Keratinocyte (primary cell): ENCODE results near the gene KCNK7. TPM values are rescaled to one million over a fixed set of nuclear protein-coding genes. Genes with fewer than 3 reads are reported as not detected.

Experiments used
- DNase-seq: peaks from one replicate; pipeline ENCODE4 v3.0.0-alpha.2; 2011; ENCODE audit warnings: low read depth, missing footprints, low spot score
- FAIRE-seq: peaks from 2 replicates; lab custom pipeline; 2011; peaks lifted over from hg19 to GRCh38; lab: Jason Lieb, UNC
- H2AFZ ChIP-seq: 2 replicates; pipeline ENCODE4 v1.6.0; 2012; ENCODE audit warnings: low read length, control low read depth, inconsistent platforms; ENCODE audit not compliant: control insufficient read depth
- H3K27ac ChIP-seq: 2 replicates; pipeline ENCODE4 v1.5.1; 2011; ENCODE audit warnings: low read length; ENCODE audit not compliant: control insufficient read depth, insufficient read depth
- H3K27me3 ChIP-seq: 3 replicates; pipeline ENCODE4 v1.6.0; 2011; ENCODE audit warnings: low read length; ENCODE audit not compliant: control insufficient read depth, insufficient read depth; ENCODE audit errors: extremely low read depth
- H3K36me3 ChIP-seq, 2 experiments: 2 replicates in 1 of 2; 3 replicates in 1 of 2; pipeline ENCODE4 v1.5.1; 2011; ENCODE audit warnings: low read length in 2 of 2, mild to moderate bottlenecking in 1 of 2; ENCODE audit not compliant: control insufficient read depth in 2 of 2, insufficient read depth in 2 of 2; ENCODE audit errors: extremely low read depth in 1 of 2
- H3K4me1 ChIP-seq: 3 replicates; pipeline ENCODE4 v1.5.1; 2011; ENCODE audit warnings: low read length; ENCODE audit not compliant: control insufficient read depth, insufficient read depth; ENCODE audit errors: extremely low read depth
- H3K4me2 ChIP-seq: 3 replicates; pipeline ENCODE4 v1.6.0; 2011; ENCODE audit warnings: low read depth, low read length; ENCODE audit not compliant: control insufficient read depth, insufficient read depth; ENCODE audit errors: extremely low read depth
- H3K4me3 ChIP-seq, 3 experiments: fragments of 200-600 bp in 1 of 3; sonication (generic) in 1 of 3; 2 replicates in 2 of 3; 3 replicates in 1 of 3; pipeline ENCODE4 v1.5.1; 2011 to 2016; ENCODE audit warnings: low read length in 3 of 3, mild to moderate bottlenecking in 3 of 3, control low read depth in 2 of 3, inconsistent platforms in 1 of 3, low read depth in 1 of 3, mixed read lengths in 1 of 3, mixed run types in 1 of 3, moderate library complexity in 1 of 3; ENCODE audit not compliant: control insufficient read depth in 2 of 3, insufficient read depth in 2 of 3; ENCODE audit errors: extremely low read depth in 1 of 3
- H3K79me2 ChIP-seq: 2 replicates; pipeline ENCODE4 v1.6.0; 2012; ENCODE audit warnings: low read length; ENCODE audit not compliant: control insufficient read depth, insufficient read depth
- H3K9ac ChIP-seq: 3 replicates; pipeline ENCODE4 v1.6.0; 2011; ENCODE audit warnings: low read length; ENCODE audit not compliant: control insufficient read depth, insufficient read depth; ENCODE audit errors: extremely low read depth
- H3K9me1 ChIP-seq: 3 replicates; pipeline ENCODE4 v1.6.0; 2011; ENCODE audit warnings: low read length; ENCODE audit not compliant: control insufficient read depth, insufficient read depth; ENCODE audit errors: extremely low read depth
- H3K9me3 ChIP-seq: 2 replicates; pipeline ENCODE4 v1.5.1; 2012; ENCODE audit warnings: low read depth, low read length; ENCODE audit not compliant: control insufficient read depth
- H4K20me1 ChIP-seq: 3 replicates; pipeline ENCODE4 v1.6.0; 2011; ENCODE audit warnings: low read length; ENCODE audit not compliant: control insufficient read depth, insufficient read depth; ENCODE audit errors: extremely low read depth
- EZH2 ChIP-seq: IDR thresholded peaks from one replicate; pipeline ENCODE4 v1.6.1; 2012; ENCODE audit warnings: inconsistent platforms, mild to moderate bottlenecking, low read length, moderate library complexity
- dilution Hi-C: fragments of 300-500 bp; cut with MboI; formaldehyde crosslinking; loops from one replicate; pipeline ENCODE4 v1.7.0; 2020; ENCODE audit warnings: low sequenced_read_pairs; ENCODE audit not compliant: extremely low pct_ligation_motif_present
- polyA plus RNA-seq, 5 experiments: library from polyadenylated mRNA; depleted of rRNA in 3 of 5; stranded (reverse) in 3 of 5; stranded (forward) in 1 of 5; unstranded in 1 of 5; fragments of >200 nt; gene quantifications; 1 replicate in 1 of 5; 2 replicates in 3 of 5; 3 replicates in 1 of 5; pipeline versions ENCODE4 v1.2.1 to v1.2.3, GENCODE V29; 2011 to 2012; ENCODE audit warnings: missing spikeins in 2 of 5, low read depth in 1 of 5, low replicate concordance in 1 of 5
- TF ChIP-seq, protein P1 (sequence below), 3 experiments: IDR thresholded peaks in 1 of 3; conservative IDR thresholded peaks in 1 of 3; optimal IDR thresholded peaks in 1 of 3; 2 replicates in 2 of 3; 3 replicates in 1 of 3; pipeline versions ENCODE3 to v1.5.1; 2011; ENCODE audit warnings: low read length in 3 of 3, mild to moderate bottlenecking in 3 of 3, moderate library complexity in 2 of 3, control low read depth in 1 of 3, inconsistent platforms in 1 of 3; ENCODE audit not compliant: insufficient read depth in 2 of 3; ENCODE audit errors: extremely low read depth in 1 of 3

Gene KCNK7
- polyA plus RNA-seq, 1 donor (not counting 4 experiments of a cell fraction or from before 2014, with no cell fraction given), result 0.46 TPM

DNA sequence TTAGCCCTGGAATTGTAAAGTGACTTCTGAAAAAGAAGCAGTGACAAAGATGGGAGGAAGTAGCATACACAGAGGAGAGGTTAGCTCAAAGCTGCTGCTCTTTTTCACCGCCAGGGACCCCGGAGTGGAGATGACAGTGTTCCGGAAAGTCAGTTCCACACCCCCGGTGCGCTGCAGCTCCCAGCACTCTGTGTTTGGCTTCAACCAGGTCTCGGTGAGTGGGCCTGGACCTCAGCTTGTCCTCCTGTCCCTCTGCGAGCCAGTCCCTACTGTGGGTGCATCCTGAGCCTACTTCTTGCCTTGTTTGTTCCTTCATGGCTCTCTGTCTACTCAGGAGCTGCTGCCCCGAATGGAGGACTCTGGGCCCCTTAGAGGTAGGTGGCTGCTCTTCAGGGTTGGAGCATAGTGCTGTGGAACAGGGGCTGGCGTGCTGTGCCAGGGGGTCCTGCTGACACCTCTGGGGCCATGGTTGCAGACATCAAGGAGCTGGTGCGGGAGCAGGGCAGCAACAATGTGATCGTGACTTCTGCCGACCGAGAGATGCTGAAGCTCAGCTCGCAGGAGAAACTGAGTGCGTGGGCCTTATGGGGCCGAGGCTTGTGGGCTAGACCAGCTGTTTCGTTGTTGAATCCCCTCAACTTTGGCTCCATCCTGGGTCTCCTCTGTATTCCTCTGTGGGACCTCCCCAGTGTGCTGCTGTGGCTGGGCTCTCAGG, 21.7 kb upstream of the KCNK7 start:
- H3K27ac ChIP-seq, result no peak overlapping the region
- DNase-seq, result no peak
- peak overlapping the region in 2 of 3 experiments; percentile 38 to 65 for H3K4me3 ChIP-seq

DNA sequence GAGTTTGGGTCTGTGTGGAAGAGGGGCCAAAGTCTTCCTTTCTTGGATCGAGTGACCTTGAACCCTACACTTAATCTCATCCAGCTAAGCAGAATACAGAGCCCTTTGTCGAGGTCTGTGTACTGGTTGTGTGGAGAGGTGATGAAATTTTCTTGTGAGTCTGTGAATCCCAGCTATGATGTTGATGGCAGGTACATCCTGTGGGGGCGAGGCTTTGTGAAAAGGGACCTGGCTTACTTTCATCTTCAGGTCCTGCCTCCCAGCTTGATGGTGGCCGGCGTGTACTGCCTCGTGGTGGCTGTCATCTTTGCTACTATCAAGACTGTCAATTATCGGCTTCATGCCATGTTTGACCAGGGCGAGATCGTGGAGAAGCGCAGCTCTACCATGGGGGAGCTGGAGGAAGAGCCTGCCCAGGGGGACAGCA, 21.0 kb upstream of the KCNK7 start:
- TF ChIP-seq, protein P1, sequence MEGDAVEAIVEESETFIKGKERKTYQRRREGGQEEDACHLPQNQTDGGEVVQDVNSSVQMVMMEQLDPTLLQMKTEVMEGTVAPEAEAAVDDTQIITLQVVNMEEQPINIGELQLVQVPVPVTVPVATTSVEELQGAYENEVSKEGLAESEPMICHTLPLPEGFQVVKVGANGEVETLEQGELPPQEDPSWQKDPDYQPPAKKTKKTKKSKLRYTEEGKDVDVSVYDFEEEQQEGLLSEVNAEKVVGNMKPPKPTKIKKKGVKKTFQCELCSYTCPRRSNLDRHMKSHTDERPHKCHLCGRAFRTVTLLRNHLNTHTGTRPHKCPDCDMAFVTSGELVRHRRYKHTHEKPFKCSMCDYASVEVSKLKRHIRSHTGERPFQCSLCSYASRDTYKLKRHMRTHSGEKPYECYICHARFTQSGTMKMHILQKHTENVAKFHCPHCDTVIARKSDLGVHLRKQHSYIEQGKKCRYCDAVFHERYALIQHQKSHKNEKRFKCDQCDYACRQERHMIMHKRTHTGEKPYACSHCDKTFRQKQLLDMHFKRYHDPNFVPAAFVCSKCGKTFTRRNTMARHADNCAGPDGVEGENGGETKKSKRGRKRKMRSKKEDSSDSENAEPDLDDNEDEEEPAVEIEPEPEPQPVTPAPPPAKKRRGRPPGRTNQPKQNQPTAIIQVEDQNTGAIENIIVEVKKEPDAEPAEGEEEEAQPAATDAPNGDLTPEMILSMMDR (optimal IDR thresholded peaks at IDR 0.05 in 1 of 3, IDR thresholded peaks at IDR 0.05 in 1 of 3, conservative IDR thresholded peaks at IDR 0.05 in 1 of 3; ENCODE audit: extremely low read depth in 1 of 3, insufficient read depth in 2 of 3, low read length in 3 of 3), result no peak
- TF ChIP-seq EZH2, result no peak
- peaks cover 37 to 44% of the 10 kb centered on the region in 2 experiments for H3K36me3 ChIP-seq
- no peak for FAIRE-seq

More for the DNA sequence above, 21.7 kb upstream of the KCNK7 start:
- peaks cover 68% of the 10 kb centered on the region for H3K79me2 ChIP-seq
- FAIRE-seq, result no peak
- H2AFZ ChIP-seq, result no peak overlapping the region
- dilution Hi-C loops, result no loop called here
- no peaks in the 10 kb centered on the region for H3K27me3 ChIP-seq
- H3K4me1 ChIP-seq, result peaks cover 19% of the 10 kb centered on the region
- H3K9ac ChIP-seq, result peak overlapping the region; percentile 86
- H3K36me3 ChIP-seq, result peaks cover 35 to 40% of the 10 kb centered on the region in 2 experiments
- no peaks in the 10 kb centered on the region for H4K20me1 ChIP-seq
- no peaks in the 10 kb centered on the region for H3K9me3 ChIP-seq
- TF ChIP-seq, protein P1 (optimal IDR thresholded peaks at IDR 0.05 in 1 of 3, IDR thresholded peaks at IDR 0.05 in 1 of 3, conservative IDR thresholded peaks at IDR 0.05 in 1 of 3; ENCODE audit: extremely low read depth in 1 of 3, insufficient read depth in 2 of 3, low read length in 3 of 3), result no peak
- no peak for TF ChIP-seq EZH2
- H3K4me2 ChIP-seq, result peak overlapping the region; percentile 47
- H3K9me1 ChIP-seq, result no peaks in the 10 kb centered on the region

More for the DNA sequence above, 21.0 kb upstream of the KCNK7 start:
- Histone ChIP-seq H3K4me1 (peaks cover 25% of the 10 kb centered on the region), H3K4me3 (peak overlapping the region; percentile 38 to 85 (median 65)), H4K20me1 (no peaks in the 10 kb centered on the region), H3K9me1 (no peaks in the 10 kb centered on the region), H3K27me3 (no peaks in the 10 kb centered on the region), H2AFZ (no peak overlapping the region), H3K9ac (peak overlapping the region; percentile 86), H3K27ac (peak overlapping the region; percentile 2), H3K9me3 (no peaks in the 10 kb centered on the region), H3K79me2 (peaks cover 75% of the 10 kb centered on the region), H3K4me2 (peak overlapping the region; percentile 47)
- no peak for DNase-seq
- dilution Hi-C loops, result no loop called here
